ENCODE results near the gene CFAP61. TPM values are rescaled to one million over a fixed set of nuclear protein-coding genes. Genes with fewer than 3 reads are reported as not detected.

The CFAP61 gene
- polyA plus RNA-seq, 1 of the 3 experiments (the other 2 are of a cell fraction): 0.26 TPM

DNA sequence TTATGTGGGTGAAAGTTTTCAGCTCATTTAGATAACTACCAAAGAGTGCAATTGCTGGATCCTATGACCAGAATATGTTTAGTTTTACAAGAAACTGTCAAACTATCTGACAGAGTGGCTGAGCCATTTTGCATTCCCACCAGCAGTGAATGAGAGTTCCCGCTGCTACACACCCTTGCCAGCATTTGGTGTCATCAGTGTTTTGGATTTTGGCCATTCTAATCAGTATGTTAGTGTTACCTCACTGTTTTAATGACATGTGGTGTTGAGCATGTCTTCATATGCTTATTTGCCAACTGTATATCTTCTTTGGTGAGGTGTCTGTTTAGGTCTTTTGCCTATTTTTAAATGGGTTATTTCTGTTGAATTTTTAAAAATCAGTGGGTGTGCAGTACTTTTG lies 120.9 kb downstream of the CFAP61 start:
- H3K9ac ChIP-seq: no peak overlapping the region
- H3K9me2 ChIP-seq: no peaks in the 10 kb centered on the region
- H2AFZ ChIP-seq (ENCODE audit: low read depth): no peak overlapping the region
- H3F3A ChIP-seq (replicated peaks; ENCODE audit: insufficient read depth): no peaks in the 10 kb centered on the region
- no peak overlapping the region for H3K27ac ChIP-seq (ENCODE audit: low read depth in 2 of 2, low read length in 1 of 2)
- H3K27me3 ChIP-seq (ENCODE audit: insufficient read depth): no peaks in the 10 kb centered on the region
- no peaks in the 10 kb centered on the region for H3K4me1 ChIP-seq (ENCODE audit: control insufficient read depth in 1 of 2, insufficient read depth in 2 of 2, low read depth in 1 of 2, low read length in 1 of 2)
- no peak overlapping the region for H3K4me2 ChIP-seq
- POLR2A ChIA-PET: no interaction called here
- H3K9me3 ChIP-seq: no peaks in the 10 kb centered on the region
- H3K4me3 ChIP-seq (ENCODE audit: low read depth in 2 of 2, low read length in 1 of 2): no peak overlapping the region
- H3K79me2 ChIP-seq (ENCODE audit: insufficient read depth): no peaks in the 10 kb centered on the region
- CTCF ChIA-PET: no interaction called here
- WGBS (ENCODE audit: low lambda C conversion rate): 5% methylated on average over 1 of the region's 1 CpG
- TF ChIP-seq, protein P1, sequence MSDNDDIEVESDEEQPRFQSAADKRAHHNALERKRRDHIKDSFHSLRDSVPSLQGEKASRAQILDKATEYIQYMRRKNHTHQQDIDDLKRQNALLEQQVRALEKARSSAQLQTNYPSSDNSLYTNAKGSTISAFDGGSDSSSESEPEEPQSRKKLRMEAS (IDR thresholded peaks at IDR 0.05; ENCODE audit: low read depth): no peak
- TF ChIP-seq, protein P2, sequence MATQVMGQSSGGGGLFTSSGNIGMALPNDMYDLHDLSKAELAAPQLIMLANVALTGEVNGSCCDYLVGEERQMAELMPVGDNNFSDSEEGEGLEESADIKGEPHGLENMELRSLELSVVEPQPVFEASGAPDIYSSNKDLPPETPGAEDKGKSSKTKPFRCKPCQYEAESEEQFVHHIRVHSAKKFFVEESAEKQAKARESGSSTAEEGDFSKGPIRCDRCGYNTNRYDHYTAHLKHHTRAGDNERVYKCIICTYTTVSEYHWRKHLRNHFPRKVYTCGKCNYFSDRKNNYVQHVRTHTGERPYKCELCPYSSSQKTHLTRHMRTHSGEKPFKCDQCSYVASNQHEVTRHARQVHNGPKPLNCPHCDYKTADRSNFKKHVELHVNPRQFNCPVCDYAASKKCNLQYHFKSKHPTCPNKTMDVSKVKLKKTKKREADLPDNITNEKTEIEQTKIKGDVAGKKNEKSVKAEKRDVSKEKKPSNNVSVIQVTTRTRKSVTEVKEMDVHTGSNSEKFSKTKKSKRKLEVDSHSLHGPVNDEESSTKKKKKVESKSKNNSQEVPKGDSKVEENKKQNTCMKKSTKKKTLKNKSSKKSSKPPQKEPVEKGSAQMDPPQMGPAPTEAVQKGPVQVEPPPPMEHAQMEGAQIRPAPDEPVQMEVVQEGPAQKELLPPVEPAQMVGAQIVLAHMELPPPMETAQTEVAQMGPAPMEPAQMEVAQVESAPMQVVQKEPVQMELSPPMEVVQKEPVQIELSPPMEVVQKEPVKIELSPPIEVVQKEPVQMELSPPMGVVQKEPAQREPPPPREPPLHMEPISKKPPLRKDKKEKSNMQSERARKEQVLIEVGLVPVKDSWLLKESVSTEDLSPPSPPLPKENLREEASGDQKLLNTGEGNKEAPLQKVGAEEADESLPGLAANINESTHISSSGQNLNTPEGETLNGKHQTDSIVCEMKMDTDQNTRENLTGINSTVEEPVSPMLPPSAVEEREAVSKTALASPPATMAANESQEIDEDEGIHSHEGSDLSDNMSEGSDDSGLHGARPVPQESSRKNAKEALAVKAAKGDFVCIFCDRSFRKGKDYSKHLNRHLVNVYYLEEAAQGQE (IDR thresholded peaks at IDR 0.05; ENCODE audit: low read depth, low read length): no peak
- TF ChIP-seq RFX5 (IDR thresholded peaks at IDR 0.05; ENCODE audit: low read length) (no peak), MEF2A (IDR thresholded peaks at IDR 0.05; ENCODE audit: borderline replicate concordance, low read depth) (no peak), SIN3A (IDR thresholded peaks at IDR 0.05; ENCODE audit: borderline replicate concordance, low read depth, low read length) (no peak), RCOR1 (IDR thresholded peaks at IDR 0.05; ENCODE audit: low read length) (no peak), EZH2phosphoT487 (IDR thresholded peaks at IDR 0.05; ENCODE audit: borderline replicate concordance, low read depth) (no peak), RXRA (IDR thresholded peaks at IDR 0.05; ENCODE audit: borderline replicate concordance, low read depth) (no peak), POLR2AphosphoS5 (IDR thresholded peaks at IDR 0.05; ENCODE audit: low read depth, low read length) (no peak), EP300 (IDR thresholded peaks at IDR 0.05; ENCODE audit: borderline replicate concordance in 1 of 2, low read depth in 1 of 2, low read length in 1 of 2) (no peak), FOXJ3 (CRISPR knock-in tag; IDR thresholded peaks at IDR 0.05) (no peak)
- no peaks in the 10 kb centered on the region for H3K36me3 ChIP-seq (replicated peaks in 1 of 2; ENCODE audit: control insufficient read depth in 1 of 2, insufficient read depth in 2 of 2, low read length in 1 of 2)
- DNase-seq: no peak
- H4K20me1 ChIP-seq (ENCODE audit: insufficient read depth): no peaks in the 10 kb centered on the region

DNA sequence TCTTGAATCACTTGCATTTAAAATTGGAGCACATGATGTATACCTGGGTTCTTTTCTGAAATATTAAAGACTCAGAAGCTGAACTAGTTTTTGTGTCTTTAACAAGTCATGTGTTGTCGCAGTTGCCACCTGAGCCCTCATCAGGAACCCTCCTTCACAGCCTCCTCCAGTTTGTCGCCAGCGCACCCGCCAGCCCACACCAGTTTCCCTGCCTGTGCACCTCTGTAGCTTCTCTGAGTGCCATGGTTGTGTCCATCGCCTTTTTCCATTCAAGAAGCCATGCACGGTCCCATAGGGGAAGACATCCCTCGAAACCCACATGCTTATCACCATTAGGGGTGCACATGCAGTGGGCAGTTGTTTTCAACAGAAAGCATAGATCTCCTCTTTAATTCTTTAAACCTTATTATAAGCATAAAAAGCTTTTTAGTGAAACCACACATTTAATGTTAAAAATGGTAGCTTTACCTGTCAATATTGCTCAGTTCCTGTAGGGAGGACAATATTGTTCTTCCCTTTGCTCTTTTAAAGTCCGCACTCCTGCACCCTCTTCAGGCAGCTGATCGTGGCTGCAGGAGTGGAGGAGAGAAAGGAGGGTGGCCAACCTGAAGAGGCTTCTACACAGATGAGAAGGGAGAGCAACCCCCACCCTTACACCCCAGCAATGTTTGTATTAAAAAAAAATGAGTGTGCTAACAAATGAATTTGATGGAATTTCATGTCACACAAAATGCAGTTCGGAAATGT lies 121.9 kb downstream of the CFAP61 start:
- no peak for DNase-seq
- H3F3A ChIP-seq (replicated peaks; ENCODE audit: insufficient read depth): no peaks in the 10 kb centered on the region
- H3K4me3 ChIP-seq (ENCODE audit: low read depth in 2 of 2, low read length in 1 of 2): no peak overlapping the region
- H3K27me3 ChIP-seq (ENCODE audit: insufficient read depth): no peaks in the 10 kb centered on the region
- ChIA-PET CTCF (interaction anchor here (1.2 kb wide), 1 partner anchor 11 kb away, joined by 4 read pairs; no protein-coding TSS in a partner anchor), POLR2A (no interaction called here)
- no peak overlapping the region for H3K9ac ChIP-seq
- H3K9me2 ChIP-seq: no peaks in the 10 kb centered on the region
- H3K27ac ChIP-seq (ENCODE audit: low read depth in 2 of 2, low read length in 1 of 2): no peak overlapping the region
- no peaks in the 10 kb centered on the region for H3K9me3 ChIP-seq
- 44% methylated on average over 10 of the region's 10 CpGs for WGBS (ENCODE audit: low lambda C conversion rate)
- no peaks in the 10 kb centered on the region for H3K36me3 ChIP-seq (replicated peaks in 1 of 2; ENCODE audit: control insufficient read depth in 1 of 2, insufficient read depth in 2 of 2, low read length in 1 of 2)
- H3K4me2 ChIP-seq: no peak overlapping the region
- no peaks in the 10 kb centered on the region for H3K4me1 ChIP-seq (ENCODE audit: control insufficient read depth in 1 of 2, insufficient read depth in 2 of 2, low read depth in 1 of 2, low read length in 1 of 2)
- no peak overlapping the region for H2AFZ ChIP-seq (ENCODE audit: low read depth)
- H4K20me1 ChIP-seq (ENCODE audit: insufficient read depth): no peaks in the 10 kb centered on the region
- H3K79me2 ChIP-seq (ENCODE audit: insufficient read depth): no peaks in the 10 kb centered on the region
- no peak for TF ChIP-seq ZBTB33 (IDR thresholded peaks at IDR 0.05; ENCODE audit: borderline replicate concordance, low read depth)
- TF ChIP-seq CHD2 (IDR thresholded peaks at IDR 0.05; ENCODE audit: low read length, partially characterized antibody): no peak
- TF ChIP-seq, protein P2 (IDR thresholded peaks at IDR 0.05; ENCODE audit: low read depth, low read length): no peak
- no peak for TF ChIP-seq JUND (IDR thresholded peaks at IDR 0.05)
- no peak for TF ChIP-seq TAF1 (IDR thresholded peaks at IDR 0.05; ENCODE audit: borderline replicate concordance, low read depth, low read length)
- no peak for TF ChIP-seq TEAD4 (IDR thresholded peaks at IDR 0.05; ENCODE audit: borderline replicate concordance, insufficient read depth)
- no peak for TF ChIP-seq FOXJ3 (CRISPR knock-in tag; IDR thresholded peaks at IDR 0.05)
